Measurements from ENCODE around the gene BHLHA9.
"Not testable (repeated sequence)": the region's sequence is repeated elsewhere in the genome, so short reads cannot be mapped to it uniquely, and the experiment has no call there.

BHLHA9 gene

GRCh38 chr17:1270210-1271029 is at the start of gene BHLHA9:
Gene BHLHA9, plus strand, starts transcription at chr17:1270444. Its CDS starts 120 bp downstream, at chr17:1270564.
- no peak for DNase-seq (ENCODE audit: low read depth)

- no peak for DNase-seq (ENCODE audit: low read depth)
Observed at GRCh38 chr17:1221209-1221608, 49.0 kb upstream of the BHLHA9 start.

- no peak for DNase-seq (ENCODE audit: low read depth)
Observed at GRCh38 chr17:1222321-1222720, 47.9 kb upstream of the BHLHA9 start.

- DNase-seq (ENCODE audit: low read depth), result no peak
Observed at GRCh38 chr17:1223662-1224061, 46.6 kb upstream of the BHLHA9 start.

GRCh38 chr17:1224330-1224729 is 45.9 kb upstream of the BHLHA9 start:
- DNase-seq (ENCODE audit: low read depth), result no peak

GRCh38 chr17:1226308-1226707 is 43.9 kb upstream of the BHLHA9 start:
- no peak for DNase-seq (ENCODE audit: low read depth)

- DNase-seq (ENCODE audit: low read depth), result no peak
Observed at GRCh38 chr17:1227365-1227764, 42.9 kb upstream of the BHLHA9 start.

GRCh38 chr17:1227917-1228780 is 42.1 kb upstream of the BHLHA9 start:
- DNase-seq (ENCODE audit: low read depth), result no peak

- no peak for DNase-seq (ENCODE audit: low read depth)
Observed at GRCh38 chr17:1228781-1229348, 41.4 kb upstream of the BHLHA9 start.

GRCh38 chr17:1229349-1229899 is 40.8 kb upstream of the BHLHA9 start:
- no peak for DNase-seq (ENCODE audit: low read depth)

GRCh38 chr17:1229900-1230501 is 40.2 kb upstream of the BHLHA9 start:
- DNase-seq (ENCODE audit: low read depth), result no peak

GRCh38 chr17:1231456-1231855 is 38.8 kb upstream of the BHLHA9 start:
- DNase-seq (ENCODE audit: low read depth), result no peak

GRCh38 chr17:1232331-1232730 is 37.9 kb upstream of the BHLHA9 start:
- no peak for DNase-seq (ENCODE audit: low read depth)

GRCh38 chr17:1232786-1233185 is 37.5 kb upstream of the BHLHA9 start:
- DNase-seq (ENCODE audit: low read depth), result no peak

- no peak for DNase-seq (ENCODE audit: low read depth)
Observed at GRCh38 chr17:1234455-1234854, 35.8 kb upstream of the BHLHA9 start.

- DNase-seq (ENCODE audit: low read depth), result no peak
Observed at GRCh38 chr17:1237471-1237870, 32.8 kb upstream of the BHLHA9 start.

- no peak for DNase-seq (ENCODE audit: low read depth)
Observed at GRCh38 chr17:1239210-1239609, 31.0 kb upstream of the BHLHA9 start.

- DNase-seq (ENCODE audit: low read depth), result not testable (repeated sequence)
Observed at GRCh38 chr17:1240426-1240825, 29.8 kb upstream of the BHLHA9 start.

- DNase-seq (ENCODE audit: low read depth), result no peak
Observed at GRCh38 chr17:1241929-1242328, 28.3 kb upstream of the BHLHA9 start.

- DNase-seq (ENCODE audit: low read depth), result no peak
Observed at GRCh38 chr17:1244606-1245012, 25.6 kb upstream of the BHLHA9 start.

GRCh38 chr17:1251866-1252608 is 18.2 kb upstream of the BHLHA9 start:
- DNase-seq (ENCODE audit: low read depth), result no peak
